OCI-M2 (cell line): ENCODE results near the gene SNAI3.
A peak's percentile ranks its signal among the peaks of the same experiment; 100 is the strongest.

ENCODE experiments used
- DNase-seq: peaks from one replicate; lab custom pipeline; 2025; ENCODE audit not compliant: unreplicated experiment; lab: John Stamatoyannopoulos, UW

The SNAI3 gene

GRCh38 chr16:88651989-88652761, 34.1 kb downstream of the SNAI3 start:
- no peak for DNase-seq

DNA sequence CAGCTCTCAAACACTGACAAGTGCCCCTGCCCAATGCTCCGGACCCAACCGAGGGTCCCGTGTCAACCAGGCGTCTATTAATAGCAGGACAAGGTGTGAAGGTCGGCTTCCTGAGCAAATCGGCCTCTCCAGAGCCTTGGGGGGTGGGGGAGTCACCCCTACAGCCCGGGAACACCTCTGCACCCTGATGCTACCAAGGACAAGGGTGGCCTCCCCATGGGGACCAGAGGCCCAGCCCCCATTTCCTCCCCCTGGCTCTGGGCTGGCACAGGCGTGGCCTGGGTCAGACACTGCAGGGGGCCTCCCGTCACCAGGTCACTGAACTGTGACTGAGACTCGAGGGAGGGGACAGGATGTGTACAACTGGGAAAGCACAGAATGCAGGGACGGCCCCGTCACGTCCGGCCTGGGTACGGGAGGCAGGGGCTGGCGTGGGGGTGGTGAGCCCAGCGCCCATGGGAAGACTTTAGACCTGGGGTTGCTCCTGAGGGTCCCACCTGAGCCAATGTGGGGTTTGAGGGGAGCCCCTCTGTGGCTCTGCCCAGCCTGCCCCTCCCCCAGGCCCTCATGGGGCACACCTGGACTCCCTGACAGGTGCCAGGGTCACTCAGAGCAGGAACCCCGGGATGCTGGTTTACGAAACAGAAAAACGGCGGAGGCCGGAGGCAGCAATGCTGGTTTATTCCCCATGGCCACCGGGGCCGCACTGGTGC, 34.9 kb downstream of the SNAI3 start:
- no peak for DNase-seq

DNA sequence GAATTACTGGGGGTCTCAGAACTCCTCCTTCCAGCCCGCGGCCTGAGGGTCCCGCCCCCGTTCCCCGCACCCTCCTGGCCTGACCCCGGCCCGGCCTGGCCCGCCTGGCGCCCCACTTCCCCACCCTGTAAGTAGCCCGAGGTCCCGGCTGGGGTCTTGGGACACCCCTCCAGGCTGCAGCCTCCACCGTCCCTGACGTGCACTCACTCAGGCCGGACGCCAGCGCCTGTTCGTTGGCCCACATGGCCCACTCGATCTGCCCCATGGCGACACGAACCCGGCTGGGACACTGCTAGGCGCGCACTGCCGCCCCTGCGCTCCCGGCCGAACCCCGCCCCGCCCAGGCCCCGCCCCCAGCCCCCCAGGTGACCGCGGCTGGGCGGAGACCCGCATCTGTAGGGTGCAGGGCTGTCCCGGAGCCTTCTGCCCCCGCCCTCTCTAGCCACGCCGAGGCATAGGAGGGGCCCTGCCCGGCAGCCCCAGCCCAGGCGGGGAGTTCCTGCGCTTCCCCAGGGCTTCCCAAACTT, 35.5 kb downstream of the SNAI3 start, which contains the start of gene CYBA:
TSS of gene CYBA (minus strand) at position 305 of the 527 bp plus-strand sequence. CDS start at position 265, 40 bp downstream.
- peak; percentile 44 for DNase-seq

GRCh38 chr16:88649924-88650748, 36.2 kb downstream of the SNAI3 start:
- DNase-seq, result no peak

GRCh38 chr16:88649195-88649923, 36.9 kb downstream of the SNAI3 start:
- DNase-seq, result no peak

- no peak for DNase-seq
Measured at GRCh38 chr16:88647178-88648070, 38.9 kb downstream of the SNAI3 start.

DNA sequence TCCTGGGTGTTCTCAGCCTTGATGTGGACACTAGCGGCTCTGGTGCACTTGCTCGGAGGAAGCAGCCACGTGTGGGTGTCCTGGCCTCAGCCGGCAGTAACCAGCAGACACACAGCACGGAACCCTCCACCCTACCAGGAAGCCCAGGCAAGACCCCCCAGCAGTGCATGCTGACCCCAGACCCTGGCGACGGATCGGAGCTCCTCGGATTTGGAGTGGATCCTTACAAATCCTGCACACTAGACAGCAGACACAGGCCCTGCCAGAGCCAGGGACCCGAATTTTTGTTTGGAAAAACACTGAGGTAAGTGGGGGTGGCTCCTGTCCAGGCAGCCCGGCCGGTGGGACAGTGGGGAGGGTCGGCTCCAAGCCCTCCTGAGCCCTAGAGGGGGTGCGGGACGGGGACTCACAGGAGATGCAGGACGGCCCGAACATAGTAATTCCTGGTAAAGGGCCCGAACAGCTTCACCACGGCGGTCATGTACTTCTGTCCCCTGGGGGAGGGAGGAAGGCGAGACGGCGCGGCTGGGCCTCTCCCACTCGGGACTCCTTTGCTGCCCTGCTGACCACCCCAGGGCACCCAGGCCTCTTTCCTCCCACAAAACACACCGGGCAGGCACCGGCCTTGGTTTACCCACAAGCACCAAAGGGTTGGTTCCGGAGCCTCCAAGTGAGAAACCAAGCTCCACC, 39.8 kb downstream of the SNAI3 start:
- DNase-seq, result no peak

GRCh38 chr16:88645941-88646340, 40.4 kb downstream of the SNAI3 start:
- no peak for DNase-seq

DNA sequence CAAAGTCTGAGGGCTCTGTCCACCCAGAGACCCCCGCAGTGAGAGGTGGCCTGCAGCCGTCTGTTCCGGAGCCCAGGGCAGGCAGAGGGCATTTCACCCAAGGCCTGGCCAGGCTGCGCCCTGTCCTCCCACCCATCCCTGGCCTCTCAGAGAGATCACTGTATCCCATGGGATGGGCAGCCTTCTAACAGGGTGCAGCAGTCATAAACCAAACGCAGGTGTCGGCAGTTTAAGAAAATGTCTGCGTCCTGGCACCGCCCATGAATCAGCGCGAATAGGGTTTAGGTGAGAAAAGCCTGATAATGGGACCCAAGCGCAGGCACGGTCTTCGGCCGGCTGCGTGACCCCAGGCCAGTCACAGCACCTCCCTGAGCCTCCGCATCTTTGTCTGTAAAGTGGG, 40.9 kb downstream of the SNAI3 start:
- no peak for DNase-seq

DNA sequence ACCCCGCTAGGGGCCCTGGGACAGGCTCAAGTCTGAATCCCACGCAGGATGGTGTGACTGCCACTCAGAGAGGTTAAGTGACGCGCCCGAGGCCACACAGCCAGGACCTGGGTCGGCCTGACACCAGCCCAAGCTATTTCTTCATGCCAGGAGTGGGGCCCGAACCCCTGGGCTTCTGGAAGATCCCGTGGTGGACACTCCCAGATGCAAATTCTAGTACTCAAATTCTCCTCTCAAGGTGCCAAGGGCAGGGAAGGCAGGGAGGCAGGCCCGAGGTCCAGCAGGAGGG, 42.7 kb downstream of the SNAI3 start:
- DNase-seq, result no peak

DNA sequence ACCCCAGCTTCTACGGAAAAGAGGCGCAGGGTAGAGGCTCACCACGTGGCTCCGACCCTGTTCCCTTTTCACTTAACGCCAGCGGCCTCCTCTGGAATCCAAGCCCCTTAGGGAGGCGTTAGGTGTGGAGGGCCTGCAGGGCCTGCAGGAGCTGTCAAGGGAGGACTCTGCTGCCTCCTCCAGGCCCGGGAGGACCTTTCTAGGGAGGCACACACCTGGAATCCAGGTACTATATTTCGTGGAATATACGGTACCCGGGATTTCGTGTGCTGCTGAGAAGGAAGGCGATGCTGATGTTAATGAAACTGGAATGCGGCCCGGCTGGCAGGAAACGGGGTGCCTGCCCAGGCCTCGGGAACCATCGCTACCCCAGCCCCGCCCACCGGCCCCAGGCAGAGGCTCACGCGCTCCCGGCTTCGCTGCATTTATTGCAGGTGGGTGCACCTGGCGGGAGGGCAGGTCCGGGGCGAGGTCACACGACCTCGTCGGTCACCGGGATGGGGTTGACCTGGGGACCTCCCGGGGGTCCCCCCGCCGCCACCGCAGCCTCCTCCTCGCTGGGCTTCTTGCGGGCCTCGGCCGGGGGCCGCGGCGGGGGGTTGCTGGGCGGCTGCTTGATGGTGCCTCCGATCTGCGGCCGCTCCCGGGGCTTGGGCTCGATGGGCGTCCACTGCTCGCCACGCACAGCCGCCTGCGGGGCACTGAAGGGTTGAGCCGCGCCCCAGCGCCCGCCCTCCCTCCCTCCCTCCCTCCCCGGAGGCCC, 43.2 kb downstream of the SNAI3 start:
- DNase-seq, result no peak

DNA sequence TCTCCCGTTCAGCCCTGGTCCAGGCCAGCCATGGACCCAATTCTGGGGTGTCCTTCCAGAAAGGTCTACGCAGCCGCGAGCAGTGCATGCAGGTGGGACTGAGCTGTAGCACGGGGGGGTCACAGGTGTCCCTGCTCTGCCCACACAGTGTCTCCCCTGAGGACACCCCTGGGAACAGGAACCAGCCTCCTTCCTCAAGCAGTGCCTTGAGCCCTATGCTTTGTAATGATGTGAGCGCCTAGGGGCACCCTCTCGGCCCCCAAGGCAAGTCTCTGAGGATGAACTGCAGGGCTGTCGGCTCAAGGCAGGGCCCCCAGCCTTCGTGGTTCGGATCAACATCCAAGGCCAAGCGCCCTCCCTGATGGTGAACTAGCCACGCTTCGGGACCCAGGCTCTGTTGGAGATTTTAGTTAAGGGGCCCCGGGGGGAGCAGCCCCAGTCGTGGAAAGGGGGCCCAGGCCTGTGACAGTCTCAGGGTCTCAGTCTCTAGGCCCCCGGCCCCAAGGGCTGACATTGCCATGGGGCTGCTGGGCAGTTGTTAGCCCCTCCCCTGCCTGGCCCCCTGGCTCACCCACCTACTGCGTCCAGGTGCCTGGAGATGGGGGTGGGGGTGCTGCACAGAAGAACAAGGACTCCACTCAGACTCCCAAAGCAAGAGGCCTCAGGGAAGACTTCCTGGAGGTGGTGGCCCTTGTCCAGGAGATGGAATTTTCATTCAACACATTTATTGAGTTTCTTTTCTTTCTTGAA, 45.6 kb downstream of the SNAI3 start:
- no peak for DNase-seq

- no peak for DNase-seq
Measured at GRCh38 chr16:88640039-88640495, 46.2 kb downstream of the SNAI3 start.

GRCh38 chr16:88639231-88640038, 46.9 kb downstream of the SNAI3 start:
- DNase-seq, result no peak

DNA sequence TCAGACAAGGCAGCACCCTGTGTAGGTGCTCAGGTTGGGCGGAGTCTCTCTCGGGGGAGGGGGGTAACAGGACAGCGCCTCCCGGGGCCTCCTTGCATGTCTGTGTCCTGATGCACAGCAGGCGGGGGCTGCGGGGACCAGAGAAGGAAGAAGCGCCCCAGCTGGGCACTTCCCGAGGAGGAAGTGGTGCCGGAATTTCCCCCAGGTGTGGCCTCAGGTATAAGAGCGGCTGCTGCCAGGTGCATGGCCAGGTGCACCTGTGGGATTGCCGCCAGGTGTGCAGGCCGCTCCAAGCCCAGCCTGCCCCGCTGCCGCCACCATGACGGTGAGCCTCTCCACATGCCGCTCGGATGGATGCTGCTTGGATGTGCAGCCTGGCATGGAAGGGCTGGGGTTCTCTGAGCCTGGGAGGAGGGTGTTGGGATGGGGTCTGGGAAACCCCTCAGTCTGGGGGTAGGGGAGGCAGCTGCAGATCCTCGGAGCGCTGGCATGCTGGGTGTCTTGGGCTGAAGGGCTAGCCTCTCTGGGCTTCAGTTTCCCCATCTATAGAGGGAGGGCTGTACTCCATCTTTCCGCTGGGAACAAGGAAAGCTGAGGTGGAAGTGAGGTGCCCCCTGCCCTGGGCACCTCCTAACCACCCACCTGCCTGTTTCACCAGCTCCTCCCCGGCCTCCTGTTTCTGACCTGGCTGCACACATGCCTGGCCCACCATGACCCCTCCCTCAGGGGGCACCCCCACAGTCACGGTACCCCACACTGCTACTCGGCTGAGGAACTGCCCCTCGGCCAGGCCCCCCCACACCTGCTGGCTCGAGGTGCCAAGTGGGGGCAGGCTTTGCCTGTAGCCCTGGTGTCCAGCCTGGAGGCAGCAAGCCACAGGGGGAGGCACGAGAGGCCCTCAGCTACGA, 47.7 kb downstream of the SNAI3 start, which contains the start of gene IL17C:
TSS of gene IL17C (plus strand) at position 250 of the 908 bp plus-strand sequence. CDS start at position 320, 70 bp downstream.
- no peak for DNase-seq
